BE2C (cell line): ENCODE measurements around the gene PRKCH.

Experiments used
- DNase-seq: peaks from one replicate; pipeline ENCODE4 v3.0.0-alpha.2; 2020
- H3K27me3 ChIP-seq: fragments of 250-450 bp; sonication (Bioruptor Pico); 2 replicates; pipeline ENCODE4 v1.5.1; 2020; ENCODE audit warnings: mild to moderate bottlenecking
- H3K36me3 ChIP-seq: fragments of 250-450 bp; sonication (Bioruptor Pico); 2 replicates; pipeline ENCODE4 v1.5.1; 2020; ENCODE audit warnings: mild to moderate bottlenecking
- H3K4me1 ChIP-seq: fragments of 250-450 bp; sonication (Bioruptor Pico); 2 replicates; pipeline ENCODE4 v1.5.1; 2020
- H3K4me3 ChIP-seq: 2 replicates; pipeline ENCODE4 v1.5.1; 2011; ENCODE audit warnings: low read depth, low read length
- H3K9me3 ChIP-seq: fragments of 250-450 bp; sonication (Bioruptor Pico); 2 replicates; pipeline ENCODE4 v1.5.1; 2020
- TF ChIP-seq, protein P1 (sequence below): IDR thresholded peaks from 2 replicates; pipeline ENCODE4 v1.5.1; 2012; ENCODE audit warnings: mild to moderate bottlenecking, low read depth, low read length

The PRKCH gene

DNA sequence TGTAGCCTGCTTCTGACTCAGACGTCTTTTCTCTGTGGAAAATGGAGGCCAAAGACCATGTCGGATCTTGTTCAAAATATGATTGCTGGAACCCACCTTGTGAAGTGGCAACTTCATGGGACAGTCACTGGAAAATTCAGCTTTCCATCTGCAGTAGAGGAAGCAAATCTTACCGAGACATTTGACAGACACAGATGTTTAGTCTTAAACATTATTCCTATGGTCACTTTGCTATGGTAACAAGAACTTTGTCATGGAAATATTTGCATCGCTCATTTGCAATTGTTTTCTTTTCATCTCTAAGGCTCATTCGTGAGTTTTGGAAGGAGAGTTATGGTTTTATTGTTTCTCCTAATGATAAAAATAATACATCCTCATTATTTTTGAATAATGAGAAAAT lies 275.6 kb downstream of the PRKCH start:
- TF ChIP-seq, protein P1, sequence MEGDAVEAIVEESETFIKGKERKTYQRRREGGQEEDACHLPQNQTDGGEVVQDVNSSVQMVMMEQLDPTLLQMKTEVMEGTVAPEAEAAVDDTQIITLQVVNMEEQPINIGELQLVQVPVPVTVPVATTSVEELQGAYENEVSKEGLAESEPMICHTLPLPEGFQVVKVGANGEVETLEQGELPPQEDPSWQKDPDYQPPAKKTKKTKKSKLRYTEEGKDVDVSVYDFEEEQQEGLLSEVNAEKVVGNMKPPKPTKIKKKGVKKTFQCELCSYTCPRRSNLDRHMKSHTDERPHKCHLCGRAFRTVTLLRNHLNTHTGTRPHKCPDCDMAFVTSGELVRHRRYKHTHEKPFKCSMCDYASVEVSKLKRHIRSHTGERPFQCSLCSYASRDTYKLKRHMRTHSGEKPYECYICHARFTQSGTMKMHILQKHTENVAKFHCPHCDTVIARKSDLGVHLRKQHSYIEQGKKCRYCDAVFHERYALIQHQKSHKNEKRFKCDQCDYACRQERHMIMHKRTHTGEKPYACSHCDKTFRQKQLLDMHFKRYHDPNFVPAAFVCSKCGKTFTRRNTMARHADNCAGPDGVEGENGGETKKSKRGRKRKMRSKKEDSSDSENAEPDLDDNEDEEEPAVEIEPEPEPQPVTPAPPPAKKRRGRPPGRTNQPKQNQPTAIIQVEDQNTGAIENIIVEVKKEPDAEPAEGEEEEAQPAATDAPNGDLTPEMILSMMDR, result no peak
- H3K27me3 ChIP-seq, result no peaks in the 10 kb centered on the region
- no peak for DNase-seq
- no peaks in the 10 kb centered on the region for H3K9me3 ChIP-seq
- H3K36me3 ChIP-seq, result no peaks in the 10 kb centered on the region
- H3K4me1 ChIP-seq, result peaks cover 18% of the 10 kb centered on the region
- no peak overlapping the region for H3K4me3 ChIP-seq

DNA sequence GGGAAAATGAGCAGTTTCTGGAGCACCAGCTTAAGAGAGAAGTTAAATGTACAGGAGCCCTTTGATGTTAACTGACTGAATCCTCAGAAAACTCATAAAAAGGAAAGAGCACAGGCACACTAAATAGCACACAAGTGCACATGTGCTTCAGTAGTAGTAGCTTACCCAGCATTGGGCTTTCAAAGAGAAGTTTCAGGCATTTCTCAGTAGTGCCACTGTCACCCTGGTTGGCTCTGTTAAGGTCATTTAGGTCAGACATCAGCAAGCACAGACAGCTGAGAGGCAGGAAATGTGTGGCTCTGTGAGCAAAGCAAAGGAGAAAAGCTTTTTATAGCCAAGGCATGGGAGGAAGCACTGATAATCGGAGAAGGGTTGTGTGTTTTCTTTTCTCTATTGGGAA lies 277.6 kb downstream of the PRKCH start:
- TF ChIP-seq, protein P1, result no peak
- no peak for DNase-seq
- H3K4me3 ChIP-seq, result no peak overlapping the region

DNA sequence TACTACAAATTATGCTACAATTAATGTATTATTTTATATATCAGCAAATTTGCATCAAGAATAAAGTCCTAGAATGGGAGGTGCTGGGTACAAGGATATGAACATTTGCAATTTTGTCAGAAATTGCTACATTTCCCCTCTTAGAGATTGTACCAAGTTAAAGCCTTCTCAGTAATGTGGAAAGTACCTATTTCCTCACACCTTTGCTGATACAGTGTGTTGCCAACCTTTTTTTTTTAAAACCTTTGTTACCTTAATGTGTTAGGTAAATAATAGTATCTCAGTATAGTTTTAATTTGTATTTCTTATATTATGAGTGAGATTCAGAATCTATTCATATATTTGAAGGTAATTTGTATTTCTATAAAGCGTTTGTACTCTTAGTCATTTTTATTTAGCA lies 278.6 kb downstream of the PRKCH start:
- peaks cover 30% of the 10 kb centered on the region for H3K4me1 ChIP-seq
- TF ChIP-seq, protein P1, result no peak

More for the DNA sequence above, 277.6 kb downstream of the PRKCH start:
- Histone ChIP-seq H3K36me3 (no peaks in the 10 kb centered on the region), H3K27me3 (no peaks in the 10 kb centered on the region), H3K4me1 (peaks cover 30% of the 10 kb centered on the region), H3K9me3 (no peaks in the 10 kb centered on the region)

More for the DNA sequence above, 278.6 kb downstream of the PRKCH start:
- no peak overlapping the region for H3K4me3 ChIP-seq
- no peaks in the 10 kb centered on the region for H3K9me3 ChIP-seq
- H3K36me3 ChIP-seq, result no peaks in the 10 kb centered on the region
- no peak for DNase-seq
- no peaks in the 10 kb centered on the region for H3K27me3 ChIP-seq
